ELF-1 (cell line): ENCODE data around the gene OR6B1.

ENCODE experiments used
- DNase-seq: peaks from one replicate; pipeline ENCODE4 v3.0.0-alpha.2; 2016; ENCODE audit warnings: low read depth, low spot score

Gene OR6B1

DNA sequence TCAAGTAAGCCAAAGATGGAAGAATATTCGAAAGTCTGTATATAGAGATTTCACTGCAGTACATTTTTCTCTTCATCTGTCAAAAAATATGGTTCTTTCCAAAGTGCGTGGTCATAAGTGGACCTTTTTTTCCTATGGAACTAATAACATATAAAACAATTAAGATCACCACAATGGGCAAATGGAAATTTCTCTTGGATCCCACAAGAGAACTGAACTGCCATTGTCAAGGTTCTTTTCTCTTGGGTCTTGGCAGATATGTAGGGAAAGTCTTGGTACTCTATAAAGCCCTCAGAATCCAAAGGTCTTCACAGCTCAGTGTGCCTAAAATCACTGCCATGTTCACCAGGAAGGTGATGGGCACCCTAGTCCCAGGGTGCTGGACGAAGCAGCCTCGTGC lies at the start of gene OR6B1:
TSS of gene OR6B1 (plus strand) at position 301 of the 400 bp plus-strand sequence. CDS start 3,677 bp downstream, outside the sequence.
- DNase-seq, result no peak

DNA sequence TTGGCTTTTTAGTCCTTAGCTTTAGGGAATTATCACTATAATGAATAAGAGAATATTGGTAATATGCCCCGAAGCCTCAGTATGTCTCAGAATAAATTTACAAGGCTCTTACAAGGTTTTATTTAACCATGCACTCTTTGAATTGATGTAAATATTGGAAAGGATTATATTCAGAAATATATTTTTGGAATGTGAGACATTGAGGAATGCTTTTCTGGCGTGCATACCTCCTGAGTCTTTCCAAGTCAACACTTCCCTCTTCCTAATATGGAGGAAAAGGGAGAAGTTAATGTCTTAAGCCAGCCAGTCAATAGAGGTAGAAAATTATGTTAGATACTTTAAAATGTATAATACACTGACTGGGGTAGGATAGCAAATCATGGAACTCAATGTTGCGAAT lies 46.7 kb upstream of the OR6B1 start:
- DNase-seq, result no peak

DNA sequence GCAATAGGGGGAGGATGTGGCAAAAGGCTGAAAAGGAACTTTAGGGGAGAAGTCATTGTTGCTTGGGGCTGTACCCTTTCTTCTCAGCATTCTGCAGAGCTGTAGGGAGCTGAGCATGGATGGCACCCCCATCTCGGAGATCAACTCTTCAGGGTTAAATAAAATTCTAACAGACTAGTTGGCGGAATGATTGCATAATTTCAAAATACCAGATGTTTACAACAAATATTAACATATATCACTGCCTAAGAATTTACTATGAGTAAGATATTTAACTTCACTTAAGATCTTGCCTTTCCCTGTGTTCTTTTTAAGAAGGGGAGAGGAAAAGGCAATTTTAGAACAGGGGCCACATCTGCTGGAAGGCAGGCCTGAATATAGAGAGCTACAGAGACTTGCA lies 46.0 kb upstream of the OR6B1 start:
- DNase-seq, result no peak

DNA sequence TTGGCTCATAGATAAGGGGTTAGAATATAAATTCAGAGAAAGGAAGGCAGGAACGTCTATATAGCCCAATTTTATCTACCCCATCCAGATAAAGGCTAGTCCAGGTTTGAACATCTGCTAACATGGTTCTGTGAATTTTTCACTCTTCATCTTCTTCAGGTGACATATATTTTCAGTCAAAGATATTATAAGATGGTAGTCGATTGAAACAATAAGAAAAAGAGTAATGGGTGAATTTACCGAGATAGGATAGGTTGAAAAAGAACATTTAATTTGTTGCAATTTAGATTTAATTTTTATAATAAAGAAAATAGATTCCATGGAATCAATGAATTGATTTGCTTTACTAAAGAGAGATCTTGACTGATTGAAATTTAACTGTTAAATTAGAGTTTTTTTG lies 45.6 kb upstream of the OR6B1 start, which contains the start of gene OR2F1:
TSS of gene OR2F1 (plus strand) at position 301 of the 400 bp plus-strand sequence. CDS start 5,127 bp downstream, outside the sequence.
- DNase-seq, result no peak

DNA sequence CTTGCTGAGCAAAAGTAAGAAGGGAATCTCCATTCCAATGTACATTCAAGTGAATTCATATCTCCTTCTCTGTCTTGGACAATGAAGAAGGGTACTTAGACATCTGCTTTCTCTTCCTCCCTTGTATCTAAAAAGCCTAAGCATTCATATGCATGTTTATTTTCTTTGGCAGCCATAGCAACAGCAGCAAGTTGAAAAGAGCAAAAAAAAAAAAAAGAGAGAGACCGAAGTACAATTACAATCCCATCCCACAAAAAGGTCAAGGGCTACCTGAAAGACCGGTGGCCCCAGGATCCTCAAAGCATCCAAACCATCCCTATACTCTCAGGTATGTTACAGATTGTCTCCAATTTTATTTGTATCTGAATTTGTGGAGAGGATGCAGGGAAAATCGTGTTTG lies 41.3 kb upstream of the OR6B1 start:
- no peak for DNase-seq

DNA sequence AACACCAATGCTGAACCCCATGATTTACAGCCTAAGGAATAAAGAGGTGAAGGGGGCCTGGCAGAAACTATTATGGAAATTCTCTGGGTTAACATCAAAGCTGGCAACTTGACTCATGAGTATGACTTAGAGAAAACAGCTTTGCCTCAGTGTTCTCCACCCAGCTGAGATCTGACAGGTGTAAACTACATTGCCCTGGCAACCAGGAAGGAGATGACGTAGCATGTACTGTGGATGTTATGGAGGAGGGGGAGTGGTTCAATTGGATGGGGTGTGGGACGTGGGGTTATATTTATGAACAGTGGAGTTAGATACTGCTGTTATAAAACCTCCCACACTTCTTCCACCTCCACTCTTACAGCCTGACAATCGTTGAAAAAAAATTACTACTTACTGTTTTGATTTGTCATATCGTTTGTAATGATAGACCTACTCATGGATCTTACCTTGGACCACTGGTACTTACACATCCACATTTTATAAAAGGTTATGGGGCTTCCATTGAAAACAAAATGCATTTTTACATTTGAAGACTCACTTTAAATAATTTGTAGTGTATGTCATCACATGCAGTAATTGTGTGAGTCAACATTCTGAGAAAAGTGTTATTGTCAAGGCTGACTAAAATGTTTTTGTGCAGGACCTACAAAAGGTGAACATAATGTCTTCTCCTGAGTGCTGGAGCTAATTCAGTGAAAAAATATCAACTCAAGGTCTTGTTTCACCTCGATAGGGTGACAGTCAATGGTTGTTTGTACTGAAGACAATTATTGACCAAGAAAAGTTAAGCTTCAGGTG lies 39.1 kb upstream of the OR6B1 start:
- no peak for DNase-seq

DNA sequence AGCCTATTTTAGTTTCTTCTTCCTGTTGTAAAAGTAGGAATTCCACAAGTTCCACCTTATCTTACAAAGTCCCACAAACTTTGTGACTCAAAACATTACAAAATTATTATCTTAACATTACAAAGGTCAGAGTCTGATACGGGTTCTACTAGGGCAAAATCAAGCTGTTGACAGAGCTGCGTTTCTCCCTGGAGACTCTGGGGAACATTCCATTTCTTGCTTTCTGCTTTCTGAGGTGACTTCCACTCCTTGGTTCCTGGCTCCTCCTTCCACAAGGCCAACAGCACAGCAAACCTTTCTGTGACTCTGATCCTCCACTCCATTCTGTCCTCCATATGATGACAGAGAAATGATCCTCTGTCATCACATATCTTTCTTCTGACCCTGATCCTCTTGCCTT lies 34.8 kb upstream of the OR6B1 start:
- DNase-seq, result no peak

DNA sequence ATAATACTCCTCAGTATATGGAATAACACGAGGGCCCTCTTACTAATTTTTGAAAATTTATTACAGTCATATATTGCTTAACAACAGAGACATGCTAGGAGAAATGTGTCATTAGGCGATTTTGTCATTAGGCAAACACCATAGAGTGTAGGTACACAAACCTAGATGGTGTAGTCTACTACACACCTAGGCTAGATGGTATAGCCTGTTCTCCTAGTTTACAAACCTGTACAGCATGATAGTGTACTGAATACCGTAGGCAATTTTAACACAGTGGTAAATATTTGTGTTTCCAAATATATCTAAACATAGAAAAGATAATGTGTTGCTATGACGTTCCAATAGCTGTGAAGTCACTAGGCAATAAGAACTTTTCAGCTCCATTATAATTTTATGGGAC lies 32.7 kb upstream of the OR6B1 start:
- DNase-seq, result no peak

DNA sequence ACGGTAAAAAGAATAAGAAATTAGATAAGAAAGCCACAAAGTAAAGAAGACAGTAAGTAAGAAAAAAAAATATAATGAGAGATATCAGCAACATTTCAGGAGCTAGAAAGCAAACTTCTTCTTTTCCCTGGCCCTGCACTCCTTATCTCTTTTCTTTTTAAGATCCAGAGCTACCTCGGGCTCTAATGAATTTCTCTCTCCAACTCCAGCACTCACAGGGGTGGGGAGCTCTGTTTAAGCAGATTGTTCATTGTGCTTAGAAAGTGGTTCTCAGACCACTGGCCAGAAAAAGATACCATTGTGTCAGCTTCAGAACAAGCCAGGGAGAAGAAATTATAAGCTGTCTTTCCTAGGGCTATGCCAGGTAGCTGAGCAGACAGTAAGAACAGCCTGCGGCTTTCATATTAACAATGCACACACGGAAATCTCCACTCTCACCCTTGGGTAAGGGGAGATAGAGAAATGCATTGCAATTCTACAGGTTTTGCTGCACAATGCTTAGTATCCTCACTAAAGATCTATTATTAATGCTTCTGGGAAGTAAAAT lies 26.2 kb upstream of the OR6B1 start:
- no peak for DNase-seq

DNA sequence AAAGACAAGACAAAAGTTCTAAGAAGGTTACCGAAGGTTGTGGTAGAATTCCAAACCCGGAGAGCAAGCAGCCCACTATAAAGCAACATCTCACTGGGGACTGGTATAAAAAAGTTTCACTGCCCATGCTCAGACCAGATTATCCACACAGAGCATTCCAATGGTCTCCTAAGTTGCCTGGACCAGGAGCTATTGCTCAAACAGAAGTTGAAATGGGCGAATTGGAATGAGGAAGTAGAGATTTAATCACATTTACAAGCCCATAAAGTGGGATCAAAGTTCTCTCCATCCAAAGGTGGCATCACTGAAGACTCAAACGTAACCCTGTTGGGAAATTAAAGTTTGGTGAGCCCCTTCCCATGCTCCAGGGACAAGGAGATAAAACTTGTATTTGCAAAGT lies 25.7 kb upstream of the OR6B1 start:
- peak; percentile 9 for DNase-seq

DNA sequence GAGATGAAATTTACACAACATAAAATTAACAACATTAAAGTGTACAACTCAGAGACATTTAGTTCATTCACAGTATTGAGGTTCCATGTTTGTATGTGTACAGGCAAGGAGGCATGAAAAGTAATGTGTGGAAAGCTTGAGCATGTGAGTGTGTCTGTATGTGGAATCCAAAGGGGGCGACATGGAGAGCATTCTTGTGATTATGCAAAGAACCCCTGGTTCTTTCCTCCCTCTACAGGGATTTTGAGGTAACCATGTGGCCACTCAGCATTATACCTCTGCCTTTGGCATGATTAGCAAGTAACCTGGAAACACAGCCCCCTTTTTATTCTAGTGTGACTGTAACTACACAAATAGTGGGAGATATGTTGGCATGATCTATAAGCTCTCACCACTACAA lies 24.5 kb upstream of the OR6B1 start:
- no peak for DNase-seq

DNA sequence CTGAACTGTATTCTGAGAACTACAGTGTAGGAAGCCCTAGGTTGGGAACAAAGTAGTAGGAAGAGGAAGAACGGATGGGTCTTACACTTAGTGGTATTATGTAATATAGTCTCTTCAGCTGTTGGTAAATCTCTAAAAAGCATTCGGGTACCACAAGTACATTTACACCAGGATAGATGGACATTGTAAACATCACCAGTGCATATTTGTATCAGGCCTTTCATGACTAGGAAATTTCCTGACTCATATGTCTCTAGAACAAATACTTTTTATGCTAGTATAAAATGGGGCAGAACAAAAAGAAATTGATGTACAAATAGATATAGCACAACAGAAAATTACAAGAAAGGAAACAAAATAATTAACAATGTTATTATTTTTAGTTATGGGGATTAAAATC lies 21.5 kb upstream of the OR6B1 start:
- DNase-seq, result no peak

DNA sequence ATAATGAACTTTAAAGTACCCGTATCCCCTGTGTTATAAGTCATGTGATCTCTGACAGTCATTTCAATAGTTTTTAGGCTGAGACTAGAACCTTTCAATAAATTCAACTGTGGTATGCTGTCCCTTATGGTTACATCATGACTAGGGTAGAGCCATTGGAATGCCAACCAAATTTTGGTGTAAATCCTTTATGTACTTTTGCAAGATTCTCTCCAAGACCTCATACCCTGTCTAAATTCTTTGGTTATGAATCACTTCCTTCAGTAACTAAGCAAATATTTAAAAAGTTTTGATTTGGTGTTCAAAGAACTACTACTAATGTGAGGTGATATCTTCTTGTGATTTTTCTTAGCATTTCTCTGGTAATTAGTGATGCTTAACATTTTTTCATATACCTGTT lies 20.8 kb upstream of the OR6B1 start:
- DNase-seq, result no peak

DNA sequence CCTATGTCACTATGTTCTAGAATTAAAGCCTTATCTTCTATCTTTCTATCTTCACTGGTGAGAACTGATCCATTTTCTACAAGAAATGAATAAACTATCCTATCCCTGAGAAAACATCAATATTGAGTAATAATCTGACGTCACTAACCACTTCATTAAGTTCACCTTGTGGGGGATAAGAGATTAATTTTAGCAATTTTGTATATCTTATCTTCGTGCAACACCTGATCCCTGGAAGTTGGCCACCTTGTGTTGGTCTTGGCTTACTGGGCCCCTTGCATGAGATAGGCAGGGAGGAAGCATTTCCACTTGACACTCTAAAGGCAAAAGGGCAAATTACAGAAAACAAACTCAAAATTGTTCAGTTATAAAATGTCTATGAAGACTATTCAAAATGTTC lies 20.1 kb upstream of the OR6B1 start:
- no peak for DNase-seq

DNA sequence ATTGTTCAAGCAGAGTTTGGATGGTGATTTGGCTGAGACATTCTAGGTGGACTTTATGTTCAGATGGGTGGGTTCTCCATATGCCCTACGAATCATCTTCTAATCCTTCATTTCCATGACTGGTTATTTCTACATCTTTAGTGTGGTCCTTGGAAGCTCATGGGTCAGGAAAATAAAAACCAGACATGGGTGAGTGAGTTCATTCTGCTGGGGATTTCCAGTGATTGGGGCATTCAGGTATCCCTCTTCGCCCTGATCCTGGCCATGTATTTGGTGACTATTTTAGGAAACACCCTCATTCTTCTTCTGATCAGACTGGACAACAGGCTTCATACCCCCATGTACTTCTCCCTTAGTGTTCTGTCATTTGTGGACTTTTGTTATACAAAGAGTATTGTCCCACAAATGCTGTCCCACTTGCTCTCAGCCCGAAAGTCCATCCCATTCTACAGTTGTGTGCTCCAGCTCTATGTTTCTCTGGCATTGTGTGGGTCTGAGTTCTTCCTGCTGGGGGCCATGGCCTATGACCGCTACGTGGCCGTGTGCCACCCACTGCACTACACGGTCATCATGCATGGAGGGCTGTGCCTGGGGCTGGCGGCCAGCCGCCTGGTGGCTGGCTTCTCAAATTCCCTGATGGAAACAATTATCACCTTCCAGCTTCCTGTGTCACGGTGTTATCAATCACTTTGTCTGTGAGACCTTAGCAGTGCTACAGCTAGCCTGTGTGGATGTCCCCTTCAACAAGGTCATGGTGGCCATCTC lies 19.2 kb upstream of the OR6B1 start:
- DNase-seq, result no peak

DNA sequence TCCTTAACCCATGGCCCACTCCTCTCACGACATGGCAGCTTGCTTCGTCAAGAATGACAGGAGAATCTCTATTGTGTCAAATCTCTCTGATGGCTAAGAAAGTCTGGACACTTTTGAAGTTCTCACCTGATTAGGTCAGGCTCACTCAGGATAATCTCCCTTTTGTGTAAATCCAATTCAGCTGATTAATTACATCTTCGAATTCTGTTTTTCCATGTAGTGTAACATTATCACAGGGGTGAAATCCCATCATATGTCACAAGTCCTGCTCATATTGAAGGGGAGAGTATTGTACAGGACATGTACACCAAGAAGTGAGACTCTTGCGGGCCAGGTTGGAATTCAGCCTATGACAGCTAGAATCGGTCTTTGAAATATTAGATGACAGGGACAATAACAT lies 16.2 kb upstream of the OR6B1 start:
- no peak for DNase-seq

DNA sequence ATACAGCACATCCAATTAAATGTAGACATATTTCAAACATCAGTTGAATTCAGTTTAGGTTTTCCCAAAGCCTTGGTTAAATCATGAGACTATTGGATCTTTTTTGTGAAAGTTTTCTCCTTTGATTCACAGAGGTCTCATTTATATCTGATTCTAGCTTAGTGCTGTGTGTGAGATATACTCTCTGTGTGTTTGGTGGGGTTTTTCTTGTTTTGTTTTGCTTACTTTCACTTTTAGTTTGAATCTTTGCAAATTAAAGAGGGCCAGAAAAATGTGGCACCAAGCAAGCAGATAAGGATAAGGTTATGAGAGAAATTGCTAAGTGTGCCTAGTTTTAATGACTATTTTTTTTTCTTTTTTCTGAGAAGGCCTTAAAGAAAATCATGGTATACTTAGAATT lies 12.6 kb upstream of the OR6B1 start:
- no peak for DNase-seq

DNA sequence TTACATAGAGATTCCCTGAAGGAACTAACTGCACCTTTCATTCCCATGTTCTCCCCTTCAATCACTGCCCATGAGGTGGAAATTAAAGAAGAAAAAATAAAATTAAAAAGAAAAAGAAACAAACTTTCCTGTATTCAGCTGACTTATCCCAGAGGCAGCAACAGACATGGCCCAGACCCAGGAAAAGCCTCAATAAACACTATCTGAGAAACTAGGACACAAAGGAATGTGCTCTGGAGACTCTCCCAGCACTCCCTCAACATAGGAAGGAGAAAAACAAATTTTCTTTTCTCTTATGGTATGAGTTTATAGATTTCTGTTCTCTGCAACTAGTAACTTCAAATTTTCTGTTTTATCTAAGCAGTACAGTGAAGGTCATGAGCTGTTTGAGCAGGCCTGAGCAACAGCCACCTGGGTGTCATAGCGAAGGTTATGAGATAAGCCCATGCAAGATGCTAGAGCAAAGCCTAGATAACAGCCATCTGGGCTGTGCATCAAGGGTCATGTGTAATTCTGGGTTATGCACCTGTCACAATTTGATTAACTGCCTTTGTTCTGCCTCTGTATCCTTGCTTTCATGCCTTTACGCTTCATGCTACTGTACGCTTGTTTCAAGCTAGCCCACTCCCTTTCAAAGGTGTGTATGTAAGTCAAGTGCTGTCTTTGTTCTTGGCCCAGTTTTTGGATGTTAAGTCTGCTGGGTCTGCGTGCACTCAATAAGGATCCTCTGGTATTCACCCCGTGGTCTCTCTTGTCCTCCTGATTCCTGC lies 11.0 kb upstream of the OR6B1 start:
- DNase-seq, result no peak

DNA sequence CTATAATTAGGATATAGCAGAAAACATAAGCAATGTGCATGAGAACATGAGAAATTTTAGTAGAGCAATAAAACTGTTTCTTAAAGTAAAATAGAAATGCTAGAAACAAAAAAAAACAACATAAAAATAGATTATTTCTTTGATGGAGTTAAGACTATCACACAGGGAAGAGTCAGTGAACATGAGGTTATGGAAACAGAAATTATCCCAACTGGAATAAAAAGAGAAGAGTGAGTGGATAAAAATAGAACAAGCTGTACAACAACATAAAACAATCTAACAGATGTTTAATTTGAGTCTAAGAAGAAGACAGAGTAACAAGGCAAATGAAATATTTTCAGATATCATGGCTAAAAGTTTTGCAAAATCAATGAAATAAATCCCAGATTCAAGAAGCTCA lies 7.5 kb upstream of the OR6B1 start:
- DNase-seq, result no peak

DNA sequence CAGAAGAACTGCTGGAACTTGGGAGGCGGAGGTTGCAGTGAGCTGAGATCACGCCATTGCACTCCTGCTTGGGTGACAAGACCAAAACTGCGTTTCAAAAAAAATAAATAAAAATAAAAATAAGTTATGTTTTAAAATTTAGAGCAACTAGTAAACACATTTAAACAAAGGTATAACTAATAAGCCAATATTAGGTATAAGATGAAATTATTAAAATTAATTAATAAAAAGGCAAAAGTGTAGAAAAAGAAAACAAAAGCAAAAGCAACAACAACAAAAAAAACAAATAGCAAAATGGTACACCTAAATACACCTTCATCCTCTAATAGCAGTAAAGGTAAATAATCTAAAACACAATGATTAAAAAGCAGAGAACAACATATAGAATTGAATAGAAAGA lies 6.2 kb upstream of the OR6B1 start:
- no peak for DNase-seq

DNA sequence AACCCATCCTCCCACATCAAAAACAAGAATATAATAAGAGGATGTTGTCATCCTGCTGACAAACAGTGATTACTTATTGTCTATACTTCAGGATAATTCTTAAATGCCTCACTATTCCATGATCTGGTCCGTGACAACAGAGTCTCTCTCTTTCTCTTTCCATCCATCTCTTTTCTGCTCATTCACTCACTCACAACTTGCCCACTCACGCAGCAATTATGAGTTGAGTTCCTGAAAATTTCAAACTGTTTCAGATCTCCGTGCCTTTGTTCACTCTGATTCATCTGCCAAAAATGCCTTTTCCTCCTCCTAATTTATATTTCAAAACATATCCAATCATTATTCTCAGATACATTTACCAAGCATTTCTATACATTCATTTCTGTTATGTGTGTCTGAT lies 1.4 kb downstream of the OR6B1 start:
- DNase-seq, result no peak

DNA sequence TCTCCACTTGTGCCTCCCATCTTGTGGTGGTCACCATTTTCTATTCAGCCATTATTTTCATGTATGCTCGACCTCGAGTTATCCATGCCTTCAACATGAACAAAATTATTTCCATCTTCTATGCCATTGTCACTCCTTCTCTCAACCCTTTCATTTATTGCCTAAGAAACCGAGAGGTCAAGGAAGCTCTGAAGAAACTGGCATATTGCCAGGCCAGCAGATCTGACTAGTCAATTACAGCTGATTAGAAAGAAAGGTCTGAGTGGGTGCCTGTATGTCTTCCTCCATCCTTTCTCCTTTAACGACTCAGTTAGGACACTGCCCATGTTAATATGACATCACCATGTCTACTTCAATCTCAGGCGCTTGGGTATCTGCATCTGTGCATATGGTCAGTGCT lies 4.6 kb downstream of the OR6B1 start:
- no peak for DNase-seq
